SU-DHL-6 (cell line): ENCODE measurements around the gene WDR33.

Experiments
- CTCF ChIP-seq: fragments of 200-600 bp; sonication (generic); IDR thresholded peaks from one replicate; pipeline ENCODE4 v1.5.1; 2017; ENCODE audit warnings: antibody characterized with exemption, mild to moderate bottlenecking, low read length, moderate library complexity; ENCODE audit not compliant: insufficient read depth, poor library complexity, severe bottlenecking
- EZH2phosphoT487 ChIP-seq: fragments of 200-600 bp; sonication (generic), shearing (Covaris generic); conservative IDR thresholded peaks from 2 replicates; pipeline ENCODE4 v1.6.1; 2018; ENCODE audit warnings: mild to moderate bottlenecking, antibody characterized with exemption, low read length, moderate library complexity, mixed read lengths

DNA sequence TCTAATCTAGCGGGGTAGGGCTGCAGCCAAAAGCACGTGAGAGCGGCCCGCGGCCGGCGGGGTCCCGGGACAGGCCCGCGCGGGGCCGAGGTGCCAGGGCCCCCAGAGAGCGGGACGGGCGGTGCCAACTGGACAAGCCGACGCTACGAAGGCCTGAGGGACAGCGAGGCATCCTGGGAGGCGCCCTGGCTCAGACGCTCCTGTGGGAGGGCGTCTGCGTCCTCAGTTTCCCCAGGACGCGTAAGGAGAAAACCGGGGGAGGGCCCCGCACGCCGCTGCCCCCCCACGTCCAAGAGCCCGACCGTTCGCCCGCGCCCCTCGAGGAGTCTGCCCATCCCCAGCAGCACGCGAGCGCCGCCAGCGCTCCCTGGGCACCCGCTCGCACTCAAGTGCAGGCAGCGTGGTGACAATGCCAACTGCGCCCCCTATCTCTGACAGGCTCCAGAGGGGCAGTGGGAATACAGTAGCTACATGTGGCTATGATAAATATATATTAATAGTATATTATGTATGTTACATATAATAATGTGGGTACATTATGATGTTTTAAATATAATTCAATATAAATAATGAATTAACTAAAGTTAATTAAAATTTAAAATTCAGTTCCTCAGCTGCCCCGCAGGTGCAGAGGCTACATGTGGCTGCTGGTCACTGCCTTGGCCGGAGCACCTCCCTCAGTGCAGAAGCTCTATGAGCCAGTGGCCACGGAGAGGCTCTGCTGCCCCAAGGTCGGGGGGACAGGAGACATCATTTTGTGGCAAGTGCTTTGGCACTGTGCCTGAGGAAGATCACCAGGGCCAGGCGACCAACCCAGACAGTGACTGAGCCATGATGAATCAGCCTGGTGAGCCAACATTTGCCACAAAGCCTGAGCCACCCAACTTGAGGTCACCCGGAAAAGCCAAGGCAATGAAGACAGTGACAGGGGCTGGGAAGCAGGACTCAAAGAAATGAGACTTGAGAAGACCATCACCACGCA, 115.2 kb downstream of the WDR33 start:
- TF ChIP-seq EZH2phosphoT487 (no peak), CTCF (peak; percentile 59)
